ENCODE results near the gene NEUROD6. TPM values are rescaled to one million over a fixed set of nuclear protein-coding genes. Genes with fewer than 3 reads are reported as not detected.

The NEUROD6 gene
- total RNA-seq, 1 donor from 2014 or later = not detected

- TF ChIP-seq CTCF (conservative IDR thresholded peaks at IDR 0.05; ENCODE audit: low read depth, low read length) = no peak
- no peak overlapping the region for H3K4me3 ChIP-seq (ENCODE audit: low read depth, low read length)
- DNase-seq (ENCODE audit: low read depth) = no peak
Observed at GRCh38 chr7:31343516-31344305, 3.2 kb upstream of the NEUROD6 start.

GRCh38 chr7:31341141-31341540, 615 bp upstream of the NEUROD6 start:
- no peak for DNase-seq (ENCODE audit: low read depth)
- TF ChIP-seq CTCF (conservative IDR thresholded peaks at IDR 0.05; ENCODE audit: low read depth, low read length) = no peak
- H3K4me3 ChIP-seq (ENCODE audit: low read depth, low read length) = no peak overlapping the region

GRCh38 chr7:31340051-31340450, 475 bp downstream of the NEUROD6 start:
- TF ChIP-seq CTCF (conservative IDR thresholded peaks at IDR 0.05; ENCODE audit: low read depth, low read length) = no peak
- H3K4me3 ChIP-seq (ENCODE audit: low read depth, low read length) = no peak overlapping the region
- DNase-seq (ENCODE audit: low read depth) = no peak

- no peak overlapping the region for H3K4me3 ChIP-seq (ENCODE audit: low read depth, low read length)
- DNase-seq (ENCODE audit: low read depth) = no peak
- TF ChIP-seq CTCF (conservative IDR thresholded peaks at IDR 0.05; ENCODE audit: low read depth, low read length) = no peak
Observed at GRCh38 chr7:31338706-31339105, 1.8 kb downstream of the NEUROD6 start.

GRCh38 chr7:31337002-31337565, 3.4 kb downstream of the NEUROD6 start:
- H3K4me3 ChIP-seq (ENCODE audit: low read depth, low read length) = no peak overlapping the region
- TF ChIP-seq CTCF (conservative IDR thresholded peaks at IDR 0.05; ENCODE audit: low read depth, low read length) = no peak
- no peak for DNase-seq (ENCODE audit: low read depth)

GRCh38 chr7:31336202-31337001, 4.1 kb downstream of the NEUROD6 start:
- H3K4me3 ChIP-seq (ENCODE audit: low read depth, low read length) = no peak overlapping the region
- no peak for TF ChIP-seq CTCF (conservative IDR thresholded peaks at IDR 0.05; ENCODE audit: low read depth, low read length)
- no peak for DNase-seq (ENCODE audit: low read depth)

Measured in epithelial cell of proximal tubule (primary cell).